Subcutaneous adipose tissue (tissue), 4 donors: ENCODE data around the gene ESPN. TPM values are rescaled to one million over a fixed set of nuclear protein-coding genes. Genes with fewer than 3 reads are reported as not detected.

Experiments
- CTCF ChIP-seq: fragments of 450-650 bp; IDR thresholded peaks from one replicate; pipeline ENCODE4 v1.5.1; 2016; ENCODE audit warnings: low read depth, mild to moderate bottlenecking, control low read depth, antibody characterized with exemption, moderate library complexity
- total RNA-seq, 4 donors: library from RNA; depleted of rRNA; stranded (reverse); fragments of >200 nt; gene quantifications; one replicate each; pipeline ENCODE4 v1.1.0, GENCODE V29; 2016

Gene ESPN
- total RNA-seq, 4 donors from 2014 or later, result 0.22 to 1.4 TPM; not detected in 2

GRCh38 chr1:6483017-6483760 lies 58.6 kb downstream of the ESPN start:
- no peak for TF ChIP-seq CTCF

GRCh38 chr1:6483761-6484117 lies 59.2 kb downstream of the ESPN start:
- TF ChIP-seq CTCF, result no peak

- no peak for TF ChIP-seq CTCF
Measured at GRCh38 chr1:6484826-6485167, 60.2 kb downstream of the ESPN start.

- no peak for TF ChIP-seq CTCF
Measured at GRCh38 chr1:6485168-6486101, 60.9 kb downstream of the ESPN start.

- TF ChIP-seq CTCF, result no peak
Measured at GRCh38 chr1:6486433-6487011, 61.9 kb downstream of the ESPN start.

GRCh38 chr1:6487804-6488484 lies 63.4 kb downstream of the ESPN start:
- no peak for TF ChIP-seq CTCF
